ENCODE measurements around the gene MAST4. TPM values are rescaled to one million over a fixed set of nuclear protein-coding genes. Genes with fewer than 3 reads are reported as not detected.

The MAST4 gene
- total RNA-seq, 1 donor from 2014 or later = 19.0 TPM

DNA sequence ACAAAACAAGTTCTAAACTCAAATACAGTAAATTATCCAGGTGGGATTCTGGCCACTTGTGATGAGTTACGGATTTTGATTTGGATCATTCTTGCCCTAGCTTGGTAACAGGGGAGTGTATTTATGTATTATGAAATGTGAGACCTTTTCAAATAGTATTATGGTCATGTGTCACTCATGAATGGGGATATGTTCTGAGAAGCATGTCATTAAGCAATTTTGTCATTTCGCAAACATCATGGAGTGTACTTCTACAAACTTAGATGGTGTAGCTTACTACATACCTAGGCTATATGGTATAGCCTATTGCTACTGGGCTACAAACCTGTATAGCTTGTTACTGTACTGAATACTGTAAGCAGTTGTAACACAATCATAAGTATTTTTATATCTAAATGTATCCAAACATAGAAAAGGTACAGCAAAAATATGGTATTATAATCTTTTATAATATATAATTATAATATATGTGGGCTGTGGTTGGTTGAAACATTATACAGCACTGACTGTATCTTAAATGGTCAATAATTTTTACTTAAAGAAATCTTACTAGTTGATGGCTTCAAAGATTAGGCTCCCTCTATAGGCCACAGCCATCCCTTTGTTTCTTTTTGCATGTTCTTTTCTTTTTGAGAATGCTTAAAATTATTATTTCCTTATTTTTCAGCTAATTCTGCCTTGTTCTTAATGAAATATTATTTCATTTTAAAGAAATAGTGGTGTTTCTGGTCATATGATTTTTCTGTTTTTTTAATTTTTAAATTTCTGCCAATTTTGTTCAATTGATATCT lies 128.4 kb downstream of the MAST4 start:
- H3K4me1 Mint-ChIP-seq (ENCODE audit: low read depth) = peaks cover 6% of the 10 kb centered on the region
- no peak for DNase-seq (ENCODE audit: low spot score)

DNA sequence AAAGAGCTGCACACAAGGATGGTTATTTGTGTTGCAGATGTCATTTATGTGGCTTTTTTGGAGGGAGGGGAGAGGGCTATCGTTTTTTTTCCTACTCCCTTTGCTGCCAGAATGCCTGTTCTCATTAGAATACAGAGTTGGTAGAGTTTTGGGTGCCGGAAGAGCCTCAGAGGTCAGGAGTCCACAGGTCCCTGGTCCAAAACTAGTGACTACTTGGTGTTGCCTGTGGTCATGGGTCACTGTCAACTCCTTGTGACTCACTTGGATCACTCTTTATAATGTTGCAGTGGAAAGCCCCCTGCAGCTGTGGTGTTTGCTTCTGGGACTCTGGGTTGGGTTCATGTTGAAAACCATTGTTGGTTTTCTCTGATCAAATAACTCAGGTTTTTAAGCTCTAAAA lies 131.4 kb downstream of the MAST4 start:
- Mint-ChIP-seq H3K27ac (no peak overlapping the region), H3K9me3 (no peaks in the 10 kb centered on the region), H3K4me1 (ENCODE audit: low read depth) (peaks cover 6% of the 10 kb centered on the region), H3K36me3 (ENCODE audit: low read depth) (peaks cover 1% of the 10 kb centered on the region), H3K27me3 (ENCODE audit: insufficient read depth) (peaks cover 7% of the 10 kb centered on the region), H3K4me3 (no peak overlapping the region)
- DNase-seq (ENCODE audit: low spot score) = no peak
- intact Hi-C loops (cut with micrococcal nuclease) = no loop called here

More for the DNA sequence above, 128.4 kb downstream of the MAST4 start:
- intact Hi-C loops (cut with micrococcal nuclease) = no loop called here
- H3K27ac Mint-ChIP-seq = no peak overlapping the region
- peaks cover 11% of the 10 kb centered on the region for H3K27me3 Mint-ChIP-seq (ENCODE audit: insufficient read depth)
- no peaks in the 10 kb centered on the region for H3K9me3 Mint-ChIP-seq
- peaks cover 4% of the 10 kb centered on the region for H3K36me3 Mint-ChIP-seq (ENCODE audit: low read depth)
- H3K4me3 Mint-ChIP-seq = no peak overlapping the region

DNA sequence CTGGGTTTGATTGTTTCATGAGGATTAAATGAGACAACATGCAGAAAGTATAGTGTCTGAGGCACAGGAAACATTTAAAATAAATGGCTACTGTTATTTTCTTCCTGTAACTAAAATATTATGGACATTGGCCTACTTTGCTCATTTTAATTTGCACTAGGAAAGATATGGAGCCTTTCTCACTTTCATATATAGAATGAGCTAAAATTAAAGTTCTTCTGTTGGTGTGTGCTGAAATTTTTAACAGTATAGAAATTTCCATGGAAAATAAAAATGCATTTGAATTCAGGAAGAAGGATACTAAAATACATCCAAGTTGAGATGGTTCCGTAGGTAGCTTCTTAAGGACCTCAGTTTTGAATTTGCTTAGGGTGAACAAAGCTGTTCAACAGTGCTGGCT lies 131.9 kb downstream of the MAST4 start:
- no peak for DNase-seq (ENCODE audit: low spot score)
- H3K27ac Mint-ChIP-seq = no peak overlapping the region
- intact Hi-C loops (cut with micrococcal nuclease) = no loop called here
- H3K4me3 Mint-ChIP-seq = no peak overlapping the region
- peaks cover 1% of the 10 kb centered on the region for H3K36me3 Mint-ChIP-seq (ENCODE audit: low read depth)
- H3K9me3 Mint-ChIP-seq = no peaks in the 10 kb centered on the region
- peaks cover 6% of the 10 kb centered on the region for H3K4me1 Mint-ChIP-seq (ENCODE audit: low read depth)
- H3K27me3 Mint-ChIP-seq (ENCODE audit: insufficient read depth) = peaks cover 7% of the 10 kb centered on the region

DNA sequence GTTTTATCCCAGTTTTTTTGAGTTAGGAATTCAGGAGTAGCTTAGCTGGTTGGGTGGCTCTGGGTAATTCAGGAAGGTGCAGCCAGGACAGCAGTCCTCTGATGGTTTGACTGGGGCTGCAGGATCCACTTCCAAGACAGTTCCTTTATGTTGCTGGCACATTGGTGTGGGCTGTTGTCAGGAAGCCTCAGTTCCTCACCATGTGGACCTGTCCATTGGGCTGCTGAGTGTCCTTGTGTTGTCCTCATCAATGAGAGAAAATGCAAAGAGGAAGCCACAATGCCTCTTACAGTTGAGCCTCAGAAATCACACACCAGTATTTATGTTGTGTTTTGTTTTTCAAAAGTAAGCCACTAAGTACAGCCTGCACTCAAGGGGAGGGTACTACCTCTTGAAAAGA lies 140.9 kb downstream of the MAST4 start:
- Mint-ChIP-seq H3K9me3 (no peaks in the 10 kb centered on the region), H3K27ac (no peak overlapping the region), H3K27me3 (ENCODE audit: insufficient read depth) (peaks cover 11% of the 10 kb centered on the region), H3K4me3 (no peak overlapping the region), H3K4me1 (ENCODE audit: low read depth) (peaks cover 7% of the 10 kb centered on the region), H3K36me3 (ENCODE audit: low read depth) (peaks cover 2% of the 10 kb centered on the region)
- DNase-seq (ENCODE audit: low spot score) = no peak
- intact Hi-C loops (cut with micrococcal nuclease) = no loop called here

DNA sequence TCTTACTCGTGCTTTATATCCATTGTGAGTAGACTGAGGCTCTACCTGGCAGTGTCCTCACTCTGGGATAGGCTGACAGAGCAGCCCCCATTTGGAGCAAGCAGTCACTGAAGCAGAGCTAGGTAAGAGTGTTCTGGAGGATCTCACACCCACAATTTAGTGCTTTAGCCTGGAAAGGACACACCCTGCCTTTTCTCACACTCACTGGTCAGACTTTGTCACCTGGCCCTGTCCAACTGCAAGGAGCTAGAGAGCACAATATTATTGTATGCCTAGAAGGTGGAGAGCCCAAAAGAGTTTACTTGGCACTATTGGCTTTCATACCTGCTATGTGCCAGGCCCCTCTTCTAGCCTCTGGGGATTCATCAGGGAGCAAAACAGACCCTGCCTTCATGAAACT lies 141.9 kb downstream of the MAST4 start:
- intact Hi-C loops (cut with micrococcal nuclease) = no loop called here
- DNase-seq (ENCODE audit: low spot score) = no peak
- H3K27ac Mint-ChIP-seq = no peak overlapping the region
- peaks cover 14% of the 10 kb centered on the region for H3K4me1 Mint-ChIP-seq (ENCODE audit: low read depth)
- H3K36me3 Mint-ChIP-seq (ENCODE audit: low read depth) = peaks cover 2% of the 10 kb centered on the region
- no peak overlapping the region for H3K4me3 Mint-ChIP-seq
- peaks cover 9% of the 10 kb centered on the region for H3K27me3 Mint-ChIP-seq (ENCODE audit: insufficient read depth)
- no peaks in the 10 kb centered on the region for H3K9me3 Mint-ChIP-seq

DNA sequence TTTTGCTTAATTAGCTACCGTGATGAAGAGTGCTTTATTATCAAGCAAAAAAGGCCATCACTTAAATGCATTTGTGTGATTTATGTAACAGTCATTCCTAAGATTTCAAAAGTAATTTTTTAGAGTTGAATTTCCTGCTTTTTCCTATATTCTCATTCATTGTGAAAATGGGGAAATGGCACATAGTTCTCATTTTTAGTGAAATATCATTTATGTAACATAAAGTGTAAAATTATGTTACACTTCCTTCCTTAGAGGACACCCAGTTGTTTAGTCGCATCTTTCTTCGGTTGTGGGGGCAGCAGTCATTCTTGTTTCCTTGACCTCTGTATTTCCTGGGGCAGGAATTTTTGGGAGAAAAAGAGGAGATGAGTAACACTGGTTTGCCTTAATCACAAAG lies 142.8 kb downstream of the MAST4 start:
- intact Hi-C loops (cut with micrococcal nuclease) = no loop called here
- Mint-ChIP-seq H3K27ac (no peak overlapping the region), H3K4me3 (no peak overlapping the region), H3K36me3 (ENCODE audit: low read depth) (peaks cover 2% of the 10 kb centered on the region), H3K9me3 (no peaks in the 10 kb centered on the region), H3K4me1 (ENCODE audit: low read depth) (peaks cover 19% of the 10 kb centered on the region), H3K27me3 (ENCODE audit: insufficient read depth) (peaks cover 8% of the 10 kb centered on the region)
- no peak for DNase-seq (ENCODE audit: low spot score)

DNA sequence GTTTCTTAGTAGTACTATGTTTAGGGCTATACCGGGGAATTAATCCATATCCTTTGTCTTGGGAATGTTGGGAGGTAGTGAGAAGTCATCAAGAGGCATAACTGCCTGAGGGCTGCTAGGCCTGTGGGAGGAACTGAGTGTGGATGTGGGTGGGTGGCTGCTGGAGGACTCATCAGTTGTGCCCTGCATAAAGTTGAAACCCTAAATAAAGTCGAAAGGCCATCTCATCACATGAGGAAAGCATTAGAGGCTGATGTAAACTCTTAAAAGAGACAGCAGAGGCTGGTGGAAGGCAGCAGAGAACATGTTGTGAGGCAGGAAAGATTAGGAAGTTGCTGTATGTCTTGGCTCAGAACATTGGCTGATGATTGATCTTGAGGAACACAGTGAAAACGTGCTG lies 143.8 kb downstream of the MAST4 start:
- H3K4me3 Mint-ChIP-seq = no peak overlapping the region
- peaks cover 27% of the 10 kb centered on the region for H3K4me1 Mint-ChIP-seq (ENCODE audit: low read depth)
- no peaks in the 10 kb centered on the region for H3K9me3 Mint-ChIP-seq
- no peak overlapping the region for H3K27ac Mint-ChIP-seq
- intact Hi-C loops (cut with micrococcal nuclease) = no loop called here
- peaks cover 2% of the 10 kb centered on the region for H3K36me3 Mint-ChIP-seq (ENCODE audit: low read depth)
- DNase-seq (ENCODE audit: low spot score) = no peak
- peaks cover 4% of the 10 kb centered on the region for H3K27me3 Mint-ChIP-seq (ENCODE audit: insufficient read depth)

DNA sequence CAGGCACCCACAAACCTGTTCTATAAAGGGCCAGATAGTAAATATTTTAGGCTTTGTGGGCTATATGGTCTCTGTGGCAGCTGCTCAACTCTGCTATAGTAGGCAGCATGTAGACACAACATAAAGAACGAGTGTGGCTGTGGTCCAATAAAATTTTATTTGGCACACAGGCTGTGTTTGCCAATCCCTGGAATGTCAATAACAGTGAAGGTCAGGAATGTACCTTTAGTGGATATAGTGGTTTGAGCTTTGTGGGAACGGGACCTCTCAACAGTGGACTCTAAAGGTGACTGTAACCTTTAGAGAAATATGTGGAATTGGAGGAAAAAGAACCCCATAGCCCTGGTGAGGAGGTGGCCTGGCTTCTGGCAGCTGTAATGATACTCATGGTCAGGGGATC lies 145.2 kb downstream of the MAST4 start:
- no peak overlapping the region for H3K4me3 Mint-ChIP-seq
- peaks cover 27% of the 10 kb centered on the region for H3K4me1 Mint-ChIP-seq (ENCODE audit: low read depth)
- no peaks in the 10 kb centered on the region for H3K9me3 Mint-ChIP-seq
- H3K27me3 Mint-ChIP-seq (ENCODE audit: insufficient read depth) = no peaks in the 10 kb centered on the region
- H3K27ac Mint-ChIP-seq = no peak overlapping the region
- DNase-seq (ENCODE audit: low spot score) = no peak
- H3K36me3 Mint-ChIP-seq (ENCODE audit: low read depth) = peaks cover 2% of the 10 kb centered on the region
- intact Hi-C loops (cut with micrococcal nuclease) = no loop called here

DNA sequence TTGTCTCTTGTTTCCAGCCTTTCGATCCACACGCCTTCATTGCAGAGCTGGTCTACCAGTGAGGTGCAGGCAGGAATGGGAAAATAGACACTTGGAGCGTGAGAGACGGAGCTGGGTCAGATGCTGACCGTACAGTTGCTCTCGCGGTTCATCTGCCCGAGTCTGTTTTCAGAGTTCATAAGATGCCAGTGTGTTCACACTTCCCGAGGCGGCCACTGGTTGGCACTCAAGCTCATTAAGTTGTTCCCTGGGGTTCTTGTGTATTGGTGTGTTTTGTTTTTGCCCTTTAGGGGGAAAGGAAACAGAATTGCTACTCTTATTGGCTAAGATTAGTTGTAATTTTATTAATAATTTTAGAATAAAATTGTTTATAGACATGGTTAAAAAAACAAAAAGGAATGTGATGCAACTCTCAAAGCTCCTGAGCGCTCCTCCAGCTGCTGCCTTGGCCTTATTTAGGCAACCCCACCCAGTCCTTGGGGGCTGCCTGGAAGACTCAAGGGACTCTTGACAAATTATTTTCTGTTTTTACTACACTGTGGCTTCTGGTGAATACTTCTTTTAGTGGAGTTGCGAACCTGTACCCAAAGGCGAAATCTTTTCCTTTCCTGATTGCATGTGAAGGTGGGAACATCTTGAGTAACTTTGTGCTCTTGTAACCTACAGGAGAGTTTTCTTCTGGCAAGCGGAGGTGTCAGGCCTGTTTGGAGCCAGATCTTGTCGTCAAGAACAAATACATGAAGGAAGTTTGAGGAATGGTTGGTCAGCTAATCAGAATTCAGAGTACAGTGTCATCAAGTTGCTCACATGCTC lies 146.1 kb downstream of the MAST4 start:
- no peak overlapping the region for H3K4me3 Mint-ChIP-seq
- peaks cover 27% of the 10 kb centered on the region for H3K4me1 Mint-ChIP-seq (ENCODE audit: low read depth)
- no peak for DNase-seq (ENCODE audit: low spot score)
- H3K27me3 Mint-ChIP-seq (ENCODE audit: insufficient read depth) = no peaks in the 10 kb centered on the region
- H3K9me3 Mint-ChIP-seq = no peaks in the 10 kb centered on the region
- intact Hi-C loops (cut with micrococcal nuclease) = no loop called here
- peaks cover 2% of the 10 kb centered on the region for H3K36me3 Mint-ChIP-seq (ENCODE audit: low read depth)
- no peak overlapping the region for H3K27ac Mint-ChIP-seq

DNA sequence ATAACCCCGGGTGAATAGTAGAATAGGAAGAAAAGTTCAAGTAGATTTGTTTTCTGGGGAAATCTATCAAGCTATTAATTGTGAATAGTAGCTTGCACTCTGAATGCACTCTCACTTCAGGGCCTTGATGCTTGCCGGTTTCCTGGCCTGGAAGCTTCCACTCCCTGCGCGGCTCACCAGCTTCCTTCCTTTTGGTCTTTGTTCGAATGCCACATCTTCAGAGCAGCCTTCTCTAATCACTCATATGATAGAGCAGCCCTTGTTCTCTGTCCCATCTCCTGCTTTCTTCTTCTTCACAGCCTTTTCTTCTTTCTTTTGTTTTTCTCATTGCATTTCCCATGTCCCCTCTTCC lies 146.7 kb downstream of the MAST4 start:
- Mint-ChIP-seq H3K4me3 (no peak overlapping the region), H3K4me1 (ENCODE audit: low read depth) (peaks cover 27% of the 10 kb centered on the region), H3K9me3 (no peaks in the 10 kb centered on the region), H3K27ac (no peak overlapping the region), H3K27me3 (ENCODE audit: insufficient read depth) (no peaks in the 10 kb centered on the region), H3K36me3 (ENCODE audit: low read depth) (peaks cover 2% of the 10 kb centered on the region)
- no peak for DNase-seq (ENCODE audit: low spot score)
- intact Hi-C loops (cut with micrococcal nuclease) = no loop called here

DNA sequence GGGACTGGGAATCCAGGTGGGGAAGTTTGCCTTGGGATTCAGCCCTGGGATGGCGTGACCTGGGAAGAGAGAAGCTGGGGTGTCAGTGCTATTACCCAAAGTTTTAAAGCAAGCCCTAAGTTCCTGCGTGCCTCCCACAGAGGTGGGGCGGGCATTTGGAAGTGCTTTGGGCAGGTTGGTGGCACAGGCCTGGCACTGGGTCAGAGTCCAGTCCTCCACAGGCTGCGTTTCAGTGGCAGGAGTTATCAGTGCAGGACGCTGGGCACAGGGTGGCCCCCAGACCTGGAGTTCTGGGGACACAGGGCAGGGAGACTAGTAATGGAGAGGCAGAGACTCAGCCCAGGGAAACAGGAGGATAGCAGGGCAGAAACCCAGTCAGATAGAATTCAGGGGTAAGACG lies 147.2 kb downstream of the MAST4 start:
- peaks cover 2% of the 10 kb centered on the region for H3K36me3 Mint-ChIP-seq (ENCODE audit: low read depth)
- intact Hi-C loops (cut with micrococcal nuclease) = no loop called here
- DNase-seq (ENCODE audit: low spot score) = no peak
- no peaks in the 10 kb centered on the region for H3K27me3 Mint-ChIP-seq (ENCODE audit: insufficient read depth)
- H3K27ac Mint-ChIP-seq = no peak overlapping the region
- H3K4me1 Mint-ChIP-seq (ENCODE audit: low read depth) = peaks cover 27% of the 10 kb centered on the region
- no peak overlapping the region for H3K4me3 Mint-ChIP-seq
- no peaks in the 10 kb centered on the region for H3K9me3 Mint-ChIP-seq

DNA sequence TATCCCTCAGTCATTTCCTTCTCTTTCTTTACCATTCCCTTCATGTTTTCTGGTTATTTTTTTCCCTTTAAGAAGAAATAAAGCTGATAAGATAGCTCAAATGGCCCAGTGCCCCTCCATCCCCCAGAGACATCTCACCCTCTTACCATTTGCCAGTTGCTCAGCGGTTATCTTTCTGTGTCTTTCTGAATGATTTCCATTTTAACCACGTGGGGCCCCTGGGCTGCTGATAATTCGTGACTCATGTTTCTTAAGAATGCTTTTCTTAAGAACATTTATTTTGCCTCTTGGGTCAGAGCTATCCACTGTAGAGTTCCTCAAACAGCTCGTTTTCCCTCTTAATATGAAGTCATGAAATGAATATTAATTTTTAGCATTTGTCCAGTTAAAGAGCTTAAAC lies 147.8 kb downstream of the MAST4 start:
- Mint-ChIP-seq H3K9me3 (no peaks in the 10 kb centered on the region), H3K36me3 (ENCODE audit: low read depth) (peaks cover 2% of the 10 kb centered on the region), H3K27me3 (ENCODE audit: insufficient read depth) (no peaks in the 10 kb centered on the region), H3K4me1 (ENCODE audit: low read depth) (peaks cover 27% of the 10 kb centered on the region), H3K4me3 (no peak overlapping the region), H3K27ac (no peak overlapping the region)
- intact Hi-C loops (cut with micrococcal nuclease) = no loop called here
- DNase-seq (ENCODE audit: low spot score) = no peak

DNA sequence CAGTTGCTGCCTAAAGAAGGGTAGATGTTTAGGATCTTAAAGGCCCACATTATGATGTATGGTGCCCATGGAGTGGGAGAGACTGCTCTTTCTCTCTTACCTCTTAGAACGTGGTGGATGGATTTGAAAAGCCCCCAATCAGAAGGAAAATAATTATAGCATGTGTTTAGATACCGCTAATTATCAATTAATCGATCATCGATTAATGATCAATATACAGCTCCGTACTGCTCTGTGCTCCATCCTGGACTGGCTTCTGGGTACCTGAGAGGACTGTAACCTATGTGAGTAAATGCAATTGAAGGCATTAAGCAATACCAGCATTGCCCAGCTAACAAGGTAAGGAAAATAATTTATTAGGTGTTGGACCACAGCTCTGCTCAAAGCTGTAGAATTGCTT lies 149.1 kb downstream of the MAST4 start:
- no peak overlapping the region for H3K4me3 Mint-ChIP-seq
- H3K4me1 Mint-ChIP-seq (ENCODE audit: low read depth) = peaks cover 21% of the 10 kb centered on the region
- no peaks in the 10 kb centered on the region for H3K9me3 Mint-ChIP-seq
- no peak overlapping the region for H3K27ac Mint-ChIP-seq
- no peaks in the 10 kb centered on the region for H3K36me3 Mint-ChIP-seq (ENCODE audit: low read depth)
- no peaks in the 10 kb centered on the region for H3K27me3 Mint-ChIP-seq (ENCODE audit: insufficient read depth)
- intact Hi-C loops (cut with micrococcal nuclease) = no loop called here
- no peak for DNase-seq (ENCODE audit: low spot score)
